ENCODE data around the gene PRR15.

- TF ChIP-seq POLR2A (IDR thresholded peaks at IDR 0.05) (peak in 1 of 4 donors; percentile 55), CTCF (IDR thresholded peaks at IDR 0.05) (no peak)
Measured at GRCh38 chr7:29563590-29564495, at the start of gene PRR15.

Measured in stomach (tissue), 4 donors.